ENCODE measurements around the gene CFAP46.

The CFAP46 gene

GRCh38 chr10:132805599-132805998 lies 136.8 kb downstream of the CFAP46 start:
- H3K9me3 ChIP-seq (ENCODE audit: insufficient read depth, low read length), result no peaks in the 10 kb centered on the region
- no peaks in the 10 kb centered on the region for H3K27me3 ChIP-seq (ENCODE audit: low read length)
- no peaks in the 10 kb centered on the region for H3K36me3 ChIP-seq (ENCODE audit: low read length)
- no peak overlapping the region for H3K4me2 ChIP-seq (ENCODE audit: low read depth, low read length, poor library complexity, severe bottlenecking)
- no peaks in the 10 kb centered on the region for H4K20me1 ChIP-seq (ENCODE audit: low read depth, low read length)
- no peak overlapping the region for H3K9ac ChIP-seq (ENCODE audit: low read length)
- no peak overlapping the region for H2AFZ ChIP-seq (ENCODE audit: low read depth, low read length, severe bottlenecking)
- H3F3A ChIP-seq (ENCODE audit: insufficient read depth), result no peaks in the 10 kb centered on the region
- no peak overlapping the region for H3K27ac ChIP-seq (ENCODE audit: low read depth, low read length)
- no peak overlapping the region for H3K4me3 ChIP-seq (ENCODE audit: insufficient read depth, low read length, poor library complexity, severe bottlenecking)
- no peaks in the 10 kb centered on the region for H3K79me2 ChIP-seq (ENCODE audit: insufficient read depth, low read length)
- no peak for TF ChIP-seq EZH2phosphoT487 (conservative IDR thresholded peaks at IDR 0.05; ENCODE audit: low read length)
- TF ChIP-seq, protein P1, sequence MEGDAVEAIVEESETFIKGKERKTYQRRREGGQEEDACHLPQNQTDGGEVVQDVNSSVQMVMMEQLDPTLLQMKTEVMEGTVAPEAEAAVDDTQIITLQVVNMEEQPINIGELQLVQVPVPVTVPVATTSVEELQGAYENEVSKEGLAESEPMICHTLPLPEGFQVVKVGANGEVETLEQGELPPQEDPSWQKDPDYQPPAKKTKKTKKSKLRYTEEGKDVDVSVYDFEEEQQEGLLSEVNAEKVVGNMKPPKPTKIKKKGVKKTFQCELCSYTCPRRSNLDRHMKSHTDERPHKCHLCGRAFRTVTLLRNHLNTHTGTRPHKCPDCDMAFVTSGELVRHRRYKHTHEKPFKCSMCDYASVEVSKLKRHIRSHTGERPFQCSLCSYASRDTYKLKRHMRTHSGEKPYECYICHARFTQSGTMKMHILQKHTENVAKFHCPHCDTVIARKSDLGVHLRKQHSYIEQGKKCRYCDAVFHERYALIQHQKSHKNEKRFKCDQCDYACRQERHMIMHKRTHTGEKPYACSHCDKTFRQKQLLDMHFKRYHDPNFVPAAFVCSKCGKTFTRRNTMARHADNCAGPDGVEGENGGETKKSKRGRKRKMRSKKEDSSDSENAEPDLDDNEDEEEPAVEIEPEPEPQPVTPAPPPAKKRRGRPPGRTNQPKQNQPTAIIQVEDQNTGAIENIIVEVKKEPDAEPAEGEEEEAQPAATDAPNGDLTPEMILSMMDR (IDR thresholded peaks at IDR 0.05; ENCODE audit: insufficient read depth, low read length, poor library complexity, severe bottlenecking), result no peak
- H3K9me2 ChIP-seq (replicated peaks; ENCODE audit: insufficient read depth, low read length), result no peaks in the 10 kb centered on the region

GRCh38 chr10:132804785-132805426 lies 137.5 kb downstream of the CFAP46 start:
- H3K4me3 ChIP-seq (ENCODE audit: insufficient read depth, low read length, poor library complexity, severe bottlenecking), result no peak overlapping the region
- no peak overlapping the region for H3K9ac ChIP-seq (ENCODE audit: low read length)
- H3K27ac ChIP-seq (ENCODE audit: low read depth, low read length), result no peak overlapping the region
- H4K20me1 ChIP-seq (ENCODE audit: low read depth, low read length), result no peaks in the 10 kb centered on the region
- no peak overlapping the region for H2AFZ ChIP-seq (ENCODE audit: low read depth, low read length, severe bottlenecking)
- H3K36me3 ChIP-seq (ENCODE audit: low read length), result no peaks in the 10 kb centered on the region
- no peaks in the 10 kb centered on the region for H3K27me3 ChIP-seq (ENCODE audit: low read length)
- no peak overlapping the region for H3K4me2 ChIP-seq (ENCODE audit: low read depth, low read length, poor library complexity, severe bottlenecking)
- no peaks in the 10 kb centered on the region for H3F3A ChIP-seq (ENCODE audit: insufficient read depth)
- no peaks in the 10 kb centered on the region for H3K9me3 ChIP-seq (ENCODE audit: insufficient read depth, low read length)
- no peak for TF ChIP-seq EZH2phosphoT487 (conservative IDR thresholded peaks at IDR 0.05; ENCODE audit: low read length)
- TF ChIP-seq, protein P1 (IDR thresholded peaks at IDR 0.05; ENCODE audit: insufficient read depth, low read length, poor library complexity, severe bottlenecking), result no peak
- H3K79me2 ChIP-seq (ENCODE audit: insufficient read depth, low read length), result no peaks in the 10 kb centered on the region
- no peaks in the 10 kb centered on the region for H3K9me2 ChIP-seq (replicated peaks; ENCODE audit: insufficient read depth, low read length)

- no peak overlapping the region for H2AFZ ChIP-seq (ENCODE audit: low read depth, low read length, severe bottlenecking)
- H3F3A ChIP-seq (ENCODE audit: insufficient read depth), result no peaks in the 10 kb centered on the region
- H3K27ac ChIP-seq (ENCODE audit: low read depth, low read length), result no peak overlapping the region
- no peak overlapping the region for H3K9ac ChIP-seq (ENCODE audit: low read length)
- no peaks in the 10 kb centered on the region for H3K9me2 ChIP-seq (replicated peaks; ENCODE audit: insufficient read depth, low read length)
- no peak overlapping the region for H3K4me3 ChIP-seq (ENCODE audit: insufficient read depth, low read length, poor library complexity, severe bottlenecking)
- TF ChIP-seq, protein P1 (IDR thresholded peaks at IDR 0.05; ENCODE audit: insufficient read depth, low read length, poor library complexity, severe bottlenecking), result no peak
- no peak for TF ChIP-seq EZH2phosphoT487 (conservative IDR thresholded peaks at IDR 0.05; ENCODE audit: low read length)
- no peak overlapping the region for H3K4me2 ChIP-seq (ENCODE audit: low read depth, low read length, poor library complexity, severe bottlenecking)
- no peaks in the 10 kb centered on the region for H3K9me3 ChIP-seq (ENCODE audit: insufficient read depth, low read length)
- no peaks in the 10 kb centered on the region for H3K36me3 ChIP-seq (ENCODE audit: low read length)
- H3K27me3 ChIP-seq (ENCODE audit: low read length), result no peaks in the 10 kb centered on the region
- H4K20me1 ChIP-seq (ENCODE audit: low read depth, low read length), result no peaks in the 10 kb centered on the region
- H3K79me2 ChIP-seq (ENCODE audit: insufficient read depth, low read length), result no peaks in the 10 kb centered on the region
These were observed 138.1 kb downstream of the CFAP46 start for GRCh38 chr10:132804287-132804686.

Measured in SU-DHL-6 (cell line).